Nephron progenitor cell (in vitro differentiated cells): Measurements from ENCODE around the gene RPS6KA2.

Source experiments
- DNase-seq: peaks from one replicate; pipeline ENCODE4 v3.0.0; 2021
- H3K27ac Mint-ChIP-seq: 2 replicates; pipeline ENCODE4 v1.8.0; 2021; ENCODE audit warnings: mild to moderate bottlenecking, moderate library complexity, mixed read lengths
- H3K27me3 Mint-ChIP-seq: 2 replicates; pipeline ENCODE4 v1.8.0; 2021; ENCODE audit warnings: mild to moderate bottlenecking, low read depth, mixed read lengths; ENCODE audit not compliant: poor library complexity
- H3K36me3 Mint-ChIP-seq: 2 replicates; pipeline ENCODE4 v1.8.0; 2021; ENCODE audit warnings: low read depth, mixed read lengths
- H3K4me1 Mint-ChIP-seq: 2 replicates; pipeline ENCODE4 v1.8.0; 2021; ENCODE audit warnings: mixed read lengths
- H3K4me3 Mint-ChIP-seq: 2 replicates; pipeline ENCODE4 v1.8.0; 2021; ENCODE audit warnings: mild to moderate bottlenecking, moderate library complexity, mixed read lengths
- H3K9me3 Mint-ChIP-seq: 2 replicates; pipeline ENCODE4 v1.8.0; 2021; ENCODE audit warnings: mild to moderate bottlenecking, moderate library complexity, mixed read lengths
- CTCF ChIP-seq: fragments of 200-600 bp; sonication (generic); IDR thresholded peaks from 2 replicates; pipeline ENCODE4 v1.5.0; 2021; ENCODE audit warnings: antibody characterized with exemption

RPS6KA2 gene

GRCh38 chr6:166508726-166509125, 118.3 kb downstream of the RPS6KA2 start:
- H3K27me3 Mint-ChIP-seq: no peaks in the 10 kb centered on the region
- H3K9me3 Mint-ChIP-seq: no peaks in the 10 kb centered on the region
- peaks cover 18% of the 10 kb centered on the region for H3K4me1 Mint-ChIP-seq
- no peak for TF ChIP-seq CTCF
- no peak overlapping the region for H3K27ac Mint-ChIP-seq
- peaks cover 12% of the 10 kb centered on the region for H3K36me3 Mint-ChIP-seq
- no peak for DNase-seq
- H3K4me3 Mint-ChIP-seq: no peak overlapping the region

- Mint-ChIP-seq H3K27me3 (no peaks in the 10 kb centered on the region), H3K9me3 (no peaks in the 10 kb centered on the region), H3K4me3 (no peak overlapping the region), H3K27ac (peak overlapping the region; percentile 89), H3K4me1 (peaks cover 18% of the 10 kb centered on the region), H3K36me3 (peaks cover 14% of the 10 kb centered on the region)
- no peak for TF ChIP-seq CTCF
- DNase-seq: no peak
These were observed 119.1 kb downstream of the RPS6KA2 start for GRCh38 chr6:166507809-166508564.

- Mint-ChIP-seq H3K9me3 (no peaks in the 10 kb centered on the region), H3K27ac (no peak overlapping the region), H3K27me3 (peaks cover 3% of the 10 kb centered on the region), H3K4me3 (no peak overlapping the region), H3K36me3 (peaks cover 14% of the 10 kb centered on the region), H3K4me1 (peaks cover 20% of the 10 kb centered on the region)
- no peak for TF ChIP-seq CTCF
- no peak for DNase-seq
These were observed 119.7 kb downstream of the RPS6KA2 start for GRCh38 chr6:166507380-166507779.

GRCh38 chr6:166505133-166505905, 121.7 kb downstream of the RPS6KA2 start:
- Mint-ChIP-seq H3K4me3 (no peak overlapping the region), H3K4me1 (peaks cover 28% of the 10 kb centered on the region), H3K36me3 (peaks cover 9% of the 10 kb centered on the region), H3K9me3 (no peaks in the 10 kb centered on the region), H3K27ac (no peak overlapping the region), H3K27me3 (peaks cover 5% of the 10 kb centered on the region)
- TF ChIP-seq CTCF: no peak
- no peak for DNase-seq

- peaks cover 28% of the 10 kb centered on the region for H3K4me1 Mint-ChIP-seq
- no peaks in the 10 kb centered on the region for H3K9me3 Mint-ChIP-seq
- no peak for TF ChIP-seq CTCF
- H3K4me3 Mint-ChIP-seq: no peak overlapping the region
- peaks cover 14% of the 10 kb centered on the region for H3K36me3 Mint-ChIP-seq
- no peak for DNase-seq
- H3K27ac Mint-ChIP-seq: no peak overlapping the region
- H3K27me3 Mint-ChIP-seq: peaks cover 13% of the 10 kb centered on the region
These were observed 123.0 kb downstream of the RPS6KA2 start for GRCh38 chr6:166504100-166504499.
